Measurements from ENCODE around the gene CD36. TPM values are rescaled to one million over a fixed set of nuclear protein-coding genes. Genes with fewer than 3 reads are reported as not detected.

The CD36 gene
- total and polyA plus RNA-seq, 10 of the 15 experiments (the other 5 are each of a cell fraction or from before 2014, with no cell fraction given) = 0.20 to 283 (median 172) TPM

GRCh38 chr7:80653244-80653643 is 14.8 kb downstream of the CD36 start:
- in situ Hi-C loops (cut with MboI) (loop anchor here (10.0 to 25.0 kb wide), 2 partner anchors 228 to 591 kb away; no protein-coding TSS in a partner anchor), intact Hi-C loops (cut with micrococcal nuclease; ENCODE audit: unreplicated experiment) (loop anchor here (10.0 kb wide), 1 partner anchor 588 kb away; no protein-coding TSS in a partner anchor)
- Histone ChIP-seq H3K27ac (ENCODE audit: control insufficient read depth, insufficient read depth) (no peak overlapping the region), H3K4me3 (no peak overlapping the region), H3K36me3 (ENCODE audit: control insufficient read depth in 2 of 2, insufficient read depth in 2 of 2, low read length in 1 of 2) (no peaks in the 10 kb centered on the region), H3K4me1 (ENCODE audit: control insufficient read depth, insufficient read depth, low read length) (no peaks in the 10 kb centered on the region), H4K20me1 (ENCODE audit: control insufficient read depth, insufficient read depth) (no peaks in the 10 kb centered on the region), H3K79me2 (ENCODE audit: control insufficient read depth, insufficient read depth, low read length) (no peaks in the 10 kb centered on the region), H3K9ac (ENCODE audit: control insufficient read depth, insufficient read depth, low read length) (no peak overlapping the region), H3K4me2 (ENCODE audit: control insufficient read depth, insufficient read depth) (no peak overlapping the region), H3K27me3 (replicated peaks in 1 of 2; ENCODE audit: control insufficient read depth in 2 of 2, insufficient read depth in 2 of 2, low read length in 1 of 2) (no peaks in the 10 kb centered on the region), H2AFZ (ENCODE audit: control insufficient read depth, low read depth, low read length) (no peak overlapping the region), H3K9me3 (replicated peaks; ENCODE audit: control insufficient read depth, insufficient read depth, low read length) (no peaks in the 10 kb centered on the region)
- WGBS (ENCODE audit: insufficient coverage, insufficient replicate concordance, low lambda C conversion rate, missing lambda C conversion rate) = 4% methylated on average over 1 of the region's 1 CpG
- BruUV-seq (replicated peaks) = no TSS peak
- ChIA-PET POLR2A (no interaction called here), CTCF (no interaction called here), RAD21 (ENCODE audit: unreplicated experiment) (no interaction called here), SMC1A (ENCODE audit: uncharacterized antibody, unreplicated experiment) (interaction anchor here (0.6 to 1.8 kb wide), 2 partner anchors 21 to 818 kb away, joined by 3 read pairs; no protein-coding TSS in a partner anchor)
- DNase-seq (ENCODE audit: low read depth, low spot score) (no peak), FAIRE-seq (no peak), ATAC-seq (no peak)
- TF ChIP-seq NRF1 (conservative IDR thresholded peaks at IDR 0.05; ENCODE audit: low read depth, low read length) = no peak
- no peak for TF ChIP-seq HSF1 (IDR thresholded peaks at IDR 0.05; ENCODE audit: low read depth, low read length)
- no peak for TF ChIP-seq HDGF (IDR thresholded peaks at IDR 0.05)
- no peak for TF ChIP-seq CBFB (IDR thresholded peaks at IDR 0.05; ENCODE audit: low read depth)
- no peak for TF ChIP-seq IRF3 (IDR thresholded peaks at IDR 0.05)
- TF ChIP-seq PBX3 (IDR thresholded peaks at IDR 0.05; ENCODE audit: insufficient replicate concordance, low read depth, low read length) = no peak
- no peak for TF ChIP-seq ZNF592 (IDR thresholded peaks at IDR 0.05)
- TF ChIP-seq CHD4 (IDR thresholded peaks at IDR 0.05) = no peak
- TF ChIP-seq, protein P1, sequence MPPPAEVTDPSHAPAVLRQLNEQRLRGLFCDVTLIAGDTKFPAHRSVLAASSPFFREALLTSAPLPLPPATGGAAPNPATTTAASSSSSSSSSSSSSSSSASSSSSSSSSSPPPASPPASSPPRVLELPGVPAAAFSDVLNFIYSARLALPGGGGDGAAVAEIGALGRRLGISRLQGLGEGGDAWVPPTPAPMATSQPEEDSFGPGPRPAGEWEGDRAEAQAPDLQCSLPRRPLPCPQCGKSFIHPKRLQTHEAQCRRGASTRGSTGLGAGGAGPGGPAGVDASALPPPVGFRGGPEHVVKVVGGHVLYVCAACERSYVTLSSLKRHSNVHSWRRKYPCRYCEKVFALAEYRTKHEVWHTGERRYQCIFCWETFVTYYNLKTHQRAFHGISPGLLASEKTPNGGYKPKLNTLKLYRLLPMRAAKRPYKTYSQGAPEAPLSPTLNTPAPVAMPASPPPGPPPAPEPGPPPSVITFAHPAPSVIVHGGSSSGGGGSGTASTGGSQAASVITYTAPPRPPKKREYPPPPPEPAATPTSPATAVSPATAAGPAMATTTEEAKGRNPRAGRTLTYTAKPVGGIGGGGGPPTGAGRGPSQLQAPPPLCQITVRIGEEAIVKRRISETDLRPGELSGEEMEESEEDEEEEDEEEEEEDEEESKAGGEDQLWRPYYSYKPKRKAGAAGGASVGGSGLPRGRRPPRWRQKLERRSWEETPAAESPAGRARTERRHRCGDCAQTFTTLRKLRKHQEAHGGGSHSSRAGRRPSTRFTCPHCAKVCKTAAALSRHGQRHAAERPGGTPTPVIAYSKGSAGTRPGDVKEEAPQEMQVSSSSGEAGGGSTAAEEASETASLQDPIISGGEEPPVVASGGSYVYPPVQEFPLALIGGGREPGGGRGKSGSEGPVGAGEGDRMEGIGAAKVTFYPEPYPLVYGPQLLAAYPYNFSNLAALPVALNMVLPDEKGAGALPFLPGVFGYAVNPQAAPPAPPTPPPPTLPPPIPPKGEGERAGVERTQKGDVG (CRISPR knock-in tag; IDR thresholded peaks at IDR 0.05) = no peak
- TF ChIP-seq, protein P2, sequence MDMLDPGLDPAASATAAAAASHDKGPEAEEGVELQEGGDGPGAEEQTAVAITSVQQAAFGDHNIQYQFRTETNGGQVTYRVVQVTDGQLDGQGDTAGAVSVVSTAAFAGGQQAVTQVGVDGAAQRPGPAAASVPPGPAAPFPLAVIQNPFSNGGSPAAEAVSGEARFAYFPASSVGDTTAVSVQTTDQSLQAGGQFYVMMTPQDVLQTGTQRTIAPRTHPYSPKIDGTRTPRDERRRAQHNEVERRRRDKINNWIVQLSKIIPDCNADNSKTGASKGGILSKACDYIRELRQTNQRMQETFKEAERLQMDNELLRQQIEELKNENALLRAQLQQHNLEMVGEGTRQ (IDR thresholded peaks at IDR 0.05; ENCODE audit: borderline replicate concordance, low read depth, low read length) = no peak
- no peak for TF ChIP-seq SIN3A (IDR thresholded peaks at IDR 0.05; ENCODE audit: low read depth, low read length)
- TF ChIP-seq MXI1 (IDR thresholded peaks at IDR 0.05; ENCODE audit: low read depth, low read length) = no peak
